ENCODE results near the gene TRAF6.
"Not testable (repeated sequence)": the region's sequence is repeated elsewhere in the genome, so short reads cannot be mapped to it uniquely, and the experiment has no call there.

Gene TRAF6

GRCh38 chr11:36509694-36510593 is at the start of gene TRAF6:
TSS of gene TRAF6 (minus strand) at chr11:36510272. CDS start at chr11:36501515, 8,757 bp downstream.
- DNase-seq (ENCODE audit: low read depth in 1 of 2, low spot score in 1 of 2), result peak; percentile 82 to 91

GRCh38 chr11:36558571-36559413 is 48.7 kb upstream of the TRAF6 start:
- no peak for DNase-seq (ENCODE audit: low read depth in 1 of 2, low spot score in 1 of 2)

GRCh38 chr11:36557991-36558390 is 47.9 kb upstream of the TRAF6 start:
- no peak for DNase-seq (ENCODE audit: low read depth in 1 of 2, low spot score in 1 of 2)

- DNase-seq (ENCODE audit: low read depth in 1 of 2, low spot score in 1 of 2), result not testable (repeated sequence)
Measured at GRCh38 chr11:36557390-36557789, 47.3 kb upstream of the TRAF6 start.

- no peak for DNase-seq (ENCODE audit: low read depth in 1 of 2, low spot score in 1 of 2)
Measured at GRCh38 chr11:36550385-36551115, 40.5 kb upstream of the TRAF6 start.

GRCh38 chr11:36540998-36541397 is 30.9 kb upstream of the TRAF6 start:
- no peak for DNase-seq (ENCODE audit: low read depth in 1 of 2, low spot score in 1 of 2)

- DNase-seq (ENCODE audit: low read depth in 1 of 2, low spot score in 1 of 2), result no peak
Measured at GRCh38 chr11:36534276-36534840, 24.3 kb upstream of the TRAF6 start.

- no peak for DNase-seq (ENCODE audit: low read depth in 1 of 2, low spot score in 1 of 2)
Measured at GRCh38 chr11:36532941-36533601, 23.0 kb upstream of the TRAF6 start.

GRCh38 chr11:36530840-36531239 is 20.8 kb upstream of the TRAF6 start:
- no peak for DNase-seq (ENCODE audit: low read depth in 1 of 2, low spot score in 1 of 2)

- DNase-seq (ENCODE audit: low read depth in 1 of 2, low spot score in 1 of 2), result no peak
Measured at GRCh38 chr11:36513965-36514364, 3.9 kb upstream of the TRAF6 start.

- DNase-seq (ENCODE audit: low read depth in 1 of 2, low spot score in 1 of 2), result no peak
Measured at GRCh38 chr11:36512016-36512415, 1.9 kb upstream of the TRAF6 start.

- not testable (repeated sequence) for DNase-seq (ENCODE audit: low read depth in 1 of 2, low spot score in 1 of 2)
Measured at GRCh38 chr11:36511062-36511461, 990 bp upstream of the TRAF6 start.

- no peak for DNase-seq (ENCODE audit: low read depth in 1 of 2, low spot score in 1 of 2)
Measured at GRCh38 chr11:36510594-36510942, 496 bp upstream of the TRAF6 start.

GRCh38 chr11:36509201-36509639 is 852 bp downstream of the TRAF6 start:
- peak in 1 of 2 donors; percentile 8 for DNase-seq (ENCODE audit: low read depth in 1 of 2, low spot score in 1 of 2)

- DNase-seq (ENCODE audit: low read depth in 1 of 2, low spot score in 1 of 2), result no peak
Measured at GRCh38 chr11:36508743-36509142, 1.3 kb downstream of the TRAF6 start.

- no peak for DNase-seq (ENCODE audit: low read depth in 1 of 2, low spot score in 1 of 2)
Measured at GRCh38 chr11:36507824-36508489, 2.1 kb downstream of the TRAF6 start.

- no peak for DNase-seq (ENCODE audit: low read depth in 1 of 2, low spot score in 1 of 2)
Measured at GRCh38 chr11:36501236-36501635, 8.8 kb downstream of the TRAF6 start.

- no peak for DNase-seq (ENCODE audit: low read depth in 1 of 2, low spot score in 1 of 2)
Measured at GRCh38 chr11:36500315-36500721, 9.8 kb downstream of the TRAF6 start.

- DNase-seq (ENCODE audit: low read depth in 1 of 2, low spot score in 1 of 2), result no peak
Measured at GRCh38 chr11:36499315-36499714, 10.8 kb downstream of the TRAF6 start.

- no peak for DNase-seq (ENCODE audit: low read depth in 1 of 2, low spot score in 1 of 2)
Measured at GRCh38 chr11:36498721-36499120, 11.4 kb downstream of the TRAF6 start.
